HEK293 (cell line): ENCODE measurements around the gene UHRF1.

Experiments used
- CTCF ChIA-PET: fragments of 350-600 bp; formaldehyde crosslinking; extraction: SDS; loops from one replicate; lab custom pipeline; 2021; ENCODE audit warnings: antibody characterized with exemption; lab: Yijun Ruan, JAX
- POLR2A ChIA-PET: fragments of 300-600 bp; formaldehyde crosslinking; extraction: SDS; loops from one replicate; lab custom pipeline; 2020; ENCODE audit warnings: antibody characterized with exemption, inconsistent platforms; lab: Yijun Ruan, JAX
- H3K27ac ChIP-seq: fragments of 200-500 bp; sonication (Bioruptor generic); 2 replicates; pipeline ENCODE4 v1.5.1; 2014; ENCODE audit warnings: low read depth, low read length, control low read depth, inconsistent platforms; ENCODE audit errors: extremely low read depth
- H3K36me3 ChIP-seq, 2 experiments: fragments of 200-500 bp in 1 of 2; sonication (Bioruptor generic) in 1 of 2; 1 replicate in 1 of 2; 2 replicates in 1 of 2; pipeline ENCODE4 v1.5.1; 2014 to 2017; ENCODE audit warnings: inconsistent platforms in 2 of 2, low read length in 2 of 2; ENCODE audit not compliant: control insufficient read depth in 2 of 2, insufficient read depth in 1 of 2
- H3K4me1 ChIP-seq: fragments of 200-500 bp; sonication (Bioruptor generic); 2 replicates; pipeline ENCODE4 v1.5.1; 2014; ENCODE audit warnings: mild to moderate bottlenecking, low read length, inconsistent platforms; ENCODE audit not compliant: control insufficient read depth, insufficient read depth
- H3K4me3 ChIP-seq: 2 replicates; pipeline ENCODE4 v1.5.1; 2011; ENCODE audit warnings: low read depth, mild to moderate bottlenecking, control low read depth, low read length, moderate library complexity
- H3K9me3 ChIP-seq: fragments of 200-500 bp; sonication (Bioruptor generic); 2 replicates; pipeline ENCODE4 v1.5.1; 2014; ENCODE audit warnings: low read depth, low read length, inconsistent platforms; ENCODE audit not compliant: control insufficient read depth, insufficient read depth
- BCL11A ChIP-seq: fragments of 450-650 bp; formaldehyde crosslinking; IDR thresholded peaks from 2 replicates; pipeline ENCODE4 v1.5.1; 2016; ENCODE audit warnings: low read depth, missing biosample characterization, missing genetic modification characterization
- FEZF1 ChIP-seq: fragments of 450-650 bp; formaldehyde crosslinking; IDR thresholded peaks from 2 replicates; pipeline ENCODE4 v1.5.1; 2016; ENCODE audit warnings: missing biosample characterization, missing genetic modification characterization
- GLIS1 ChIP-seq: fragments of 450-650 bp; formaldehyde crosslinking; IDR thresholded peaks from 2 replicates; pipeline ENCODE4 v1.5.1; 2016; ENCODE audit warnings: missing biosample characterization, missing genetic modification characterization
- HOXA7 ChIP-seq: sonication (generic); formaldehyde crosslinking; IDR thresholded peaks from 2 replicates; pipeline ENCODE4 v1.8.1; 2022; ENCODE audit warnings: missing genetic modification reagents, borderline replicate concordance
- IKZF3 ChIP-seq: fragments of 450-650 bp; IDR thresholded peaks from 2 replicates; pipeline ENCODE4 v1.5.0; 2018; ENCODE audit warnings: missing biosample characterization, mild to moderate bottlenecking, missing genetic modification characterization, moderate library complexity
- KLF1 ChIP-seq: fragments of 450-650 bp; formaldehyde crosslinking; IDR thresholded peaks from 2 replicates; pipeline ENCODE4 v1.5.1; 2016; ENCODE audit warnings: missing biosample characterization, missing genetic modification characterization
- KLF7 ChIP-seq: fragments of 450-650 bp; formaldehyde crosslinking; IDR thresholded peaks from 2 replicates; pipeline ENCODE4 v1.5.1; 2016; ENCODE audit warnings: missing biosample characterization, missing genetic modification characterization, borderline replicate concordance
- MZF1 ChIP-seq: fragments of 450-650 bp; formaldehyde crosslinking; IDR thresholded peaks from 2 replicates; pipeline ENCODE4 v1.5.1; 2017; ENCODE audit warnings: missing biosample characterization, missing genetic modification characterization, borderline replicate concordance
- ZBTB10 ChIP-seq: fragments of 450-650 bp; formaldehyde crosslinking; IDR thresholded peaks from 2 replicates; pipeline ENCODE4 v1.5.1; 2016; ENCODE audit warnings: missing biosample characterization, missing genetic modification characterization
- ZBTB17 ChIP-seq: fragments of 450-650 bp; formaldehyde crosslinking; IDR thresholded peaks from 2 replicates; pipeline ENCODE4 v1.5.1; 2016; ENCODE audit warnings: missing biosample characterization, missing genetic modification characterization
- ZBTB20 ChIP-seq: fragments of 450-650 bp; formaldehyde crosslinking; IDR thresholded peaks from 2 replicates; pipeline ENCODE4 v1.5.1; 2016; ENCODE audit warnings: missing biosample characterization, missing genetic modification characterization
- ZBTB48 ChIP-seq: fragments of 450-650 bp; formaldehyde crosslinking; IDR thresholded peaks from 2 replicates; pipeline ENCODE4 v1.5.1; 2016; ENCODE audit warnings: missing biosample characterization, missing genetic modification characterization
- ZNF2 ChIP-seq: fragments of 450-650 bp; formaldehyde crosslinking; IDR thresholded peaks from 2 replicates; pipeline ENCODE4 v1.5.1; 2016; ENCODE audit warnings: missing biosample characterization, missing genetic modification characterization
- ZNF544 ChIP-seq: fragments of 450-650 bp; formaldehyde crosslinking; IDR thresholded peaks from 2 replicates; pipeline ENCODE4 v1.5.0; 2017; ENCODE audit warnings: missing biosample characterization, missing genetic modification characterization
- ZNF600 ChIP-seq: fragments of 450-650 bp; formaldehyde crosslinking; IDR thresholded peaks from 2 replicates; pipeline ENCODE4 v1.5.1; 2016; ENCODE audit warnings: missing biosample characterization, missing genetic modification characterization
- ZNF621 ChIP-seq: fragments of 450-650 bp; formaldehyde crosslinking; IDR thresholded peaks from 2 replicates; pipeline ENCODE4 v1.5.1; 2017; ENCODE audit warnings: missing biosample characterization, missing genetic modification characterization
- ZNF785 ChIP-seq: fragments of 450-650 bp; formaldehyde crosslinking; IDR thresholded peaks from 2 replicates; pipeline ENCODE4 v1.5.1; 2016; ENCODE audit warnings: missing biosample characterization, missing genetic modification characterization
- ZSCAN30 ChIP-seq: fragments of 450-650 bp; IDR thresholded peaks from 2 replicates; pipeline ENCODE4 v1.5.1; 2018; ENCODE audit warnings: missing biosample characterization, mild to moderate bottlenecking, missing genetic modification characterization, moderate library complexity
- TF ChIP-seq, protein P1 (sequence below): fragments of 450-650 bp; formaldehyde crosslinking; IDR thresholded peaks from 2 replicates; pipeline ENCODE4 v1.5.1; 2016; ENCODE audit warnings: missing biosample characterization, missing genetic modification characterization

The UHRF1 gene

DNA sequence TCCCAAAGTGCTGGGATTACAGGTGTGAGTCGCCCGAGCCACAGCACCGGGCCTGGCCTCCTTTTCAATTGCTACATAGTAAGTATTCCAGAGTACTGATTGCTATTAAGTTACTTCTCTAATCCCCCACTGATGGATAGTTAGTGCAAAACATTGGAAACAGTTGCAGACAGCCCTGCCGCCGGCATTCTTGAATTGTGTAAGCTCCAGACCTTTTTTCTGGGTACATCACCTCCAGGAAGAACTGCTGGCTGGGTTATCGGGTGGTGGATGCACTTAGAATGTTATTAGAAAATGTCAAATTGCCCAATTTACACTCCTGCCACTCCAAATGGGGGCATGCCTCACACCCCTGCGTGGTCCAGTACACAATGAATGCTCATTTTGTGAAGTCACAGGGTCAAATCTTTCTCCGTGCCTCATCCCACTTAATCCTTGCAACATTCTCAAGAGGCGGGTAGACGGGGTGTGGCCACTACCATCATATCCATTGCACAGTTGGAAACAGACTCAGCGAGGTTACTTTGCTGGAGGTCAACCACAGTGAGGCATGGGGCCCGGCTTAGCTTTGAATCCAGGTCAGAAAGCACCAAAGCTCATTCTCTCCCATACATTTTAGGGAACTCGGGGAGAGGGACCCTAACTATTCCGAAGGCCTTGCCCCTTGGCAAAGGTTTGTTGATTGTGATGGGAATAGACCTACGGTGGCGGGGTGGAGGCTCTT, 58.6 kb downstream of the UHRF1 start:
- TF ChIP-seq BCL11A = 0 out of 2 replicates have a peak, but pooled peaks have one; percentile 27
- peak; percentile 56 for TF ChIP-seq MZF1
- peak; percentile 59; the same call in 1 of the 2 replicates for TF ChIP-seq KLF7 (tag by site-specific recombination)
- TF ChIP-seq ZNF785 = 0 out of 2 replicates have a peak, but pooled peaks have one; percentile 58
- peak; percentile 86 for TF ChIP-seq ZBTB48 (tag by site-specific recombination)
- TF ChIP-seq ZNF600 (tag by site-specific recombination) = no peak
- peak; percentile 59 for TF ChIP-seq KLF1 (tag by site-specific recombination)
- no peak; the same call in 1 of the 2 replicates for TF ChIP-seq ZBTB17 (tag by site-specific recombination)
- peak; percentile 72 for TF ChIP-seq GLIS1
- peak; percentile 60; the same call in 1 of the 2 replicates for TF ChIP-seq FEZF1 (tag by site-specific recombination)
- TF ChIP-seq, protein P1, sequence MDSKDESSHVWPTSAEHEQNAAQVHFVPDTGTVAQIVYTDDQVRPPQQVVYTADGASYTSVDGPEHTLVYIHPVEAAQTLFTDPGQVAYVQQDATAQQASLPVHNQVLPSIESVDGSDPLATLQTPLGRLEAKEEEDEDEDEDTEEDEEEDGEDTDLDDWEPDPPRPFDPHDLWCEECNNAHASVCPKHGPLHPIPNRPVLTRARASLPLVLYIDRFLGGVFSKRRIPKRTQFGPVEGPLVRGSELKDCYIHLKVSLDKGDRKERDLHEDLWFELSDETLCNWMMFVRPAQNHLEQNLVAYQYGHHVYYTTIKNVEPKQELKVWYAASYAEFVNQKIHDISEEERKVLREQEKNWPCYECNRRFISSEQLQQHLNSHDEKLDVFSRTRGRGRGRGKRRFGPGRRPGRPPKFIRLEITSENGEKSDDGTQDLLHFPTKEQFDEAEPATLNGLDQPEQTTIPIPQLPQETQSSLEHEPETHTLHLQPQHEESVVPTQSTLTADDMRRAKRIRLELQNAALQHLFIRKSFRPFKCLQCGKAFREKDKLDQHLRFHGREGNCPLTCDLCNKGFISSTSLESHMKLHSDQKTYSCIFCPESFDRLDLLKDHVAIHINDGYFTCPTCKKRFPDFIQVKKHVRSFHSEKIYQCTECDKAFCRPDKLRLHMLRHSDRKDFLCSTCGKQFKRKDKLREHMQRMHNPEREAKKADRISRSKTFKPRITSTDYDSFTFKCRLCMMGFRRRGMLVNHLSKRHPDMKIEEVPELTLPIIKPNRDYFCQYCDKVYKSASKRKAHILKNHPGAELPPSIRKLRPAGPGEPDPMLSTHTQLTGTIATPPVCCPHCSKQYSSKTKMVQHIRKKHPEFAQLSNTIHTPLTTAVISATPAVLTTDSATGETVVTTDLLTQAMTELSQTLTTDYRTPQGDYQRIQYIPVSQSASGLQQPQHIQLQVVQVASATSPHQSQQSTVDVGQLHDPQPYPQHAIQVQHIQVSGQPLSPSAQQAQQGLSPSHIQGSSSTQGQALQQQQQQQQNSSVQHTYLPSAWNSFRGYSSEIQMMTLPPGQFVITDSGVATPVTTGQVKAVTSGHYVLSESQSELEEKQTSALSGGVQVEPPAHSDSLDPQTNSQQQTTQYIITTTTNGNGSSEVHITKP (tag by site-specific recombination) = peak; percentile 42; the same call in 1 of the 2 replicates
- peak; percentile 39; the same call in 1 of the 2 replicates for TF ChIP-seq ZBTB20 (tag by site-specific recombination)
- 0 out of 2 replicates have a peak, but pooled peaks have one; percentile 37 for TF ChIP-seq ZNF2 (tag by site-specific recombination)
- 0 out of 2 replicates have a peak, but pooled peaks have one; percentile 85 for TF ChIP-seq ZSCAN30 (tag by site-specific recombination)
- no peak for TF ChIP-seq ZNF544
- 0 out of 2 replicates have a peak, but pooled peaks have one; percentile 77 for TF ChIP-seq ZBTB10 (tag by site-specific recombination)
- peak; percentile 23; the same call in 1 of the 2 replicates for TF ChIP-seq IKZF3 (tag by site-specific recombination)
- TF ChIP-seq ZNF621 (tag by site-specific recombination) = no peak
- TF ChIP-seq HOXA7 (CRISPR knock-in tag) = no peak
- Histone ChIP-seq H3K36me3 (peaks cover 12 to 19% of the 10 kb centered on the region in 2 experiments; a peak in 2 of 3 replicates), H3K9me3 (no peaks in the 10 kb centered on the region), H3K4me3 (peak overlapping the region; percentile 28), H3K4me1 (peaks cover 5% of the 10 kb centered on the region), H3K27ac (peak overlapping the region; percentile 6; the same call in 1 of the 2 replicates)
- CTCF ChIA-PET = interaction anchor here (0.6 to 2.2 kb wide), 6 partner anchors 46 to 159 kb away, joined by 3 to 7 read pairs (median 5); no protein-coding TSS in a partner anchor
- POLR2A ChIA-PET = interaction anchor here (0.9 to 3.0 kb wide), 10 partner anchors 9 to 64 kb away, joined by 3 to 20 read pairs (median 6); no protein-coding TSS in a partner anchor
